Ishikawa (cell line): Measurements from ENCODE around the gene KLHDC8B.

Experiments
- CEBPB ChIP-seq: IDR thresholded peaks from 2 replicates; pipeline ENCODE4 v1.6.1; 2012
- CREB1 ChIP-seq: IDR thresholded peaks from 2 replicates; pipeline ENCODE4 v1.6.1; 2012; ENCODE audit warnings: low read depth
- EGR1 ChIP-seq: IDR thresholded peaks from 2 replicates; pipeline ENCODE4 v1.6.1; 2012
- EP300 ChIP-seq: IDR thresholded peaks from 2 replicates; pipeline ENCODE4 v1.6.1; 2012; ENCODE audit warnings: borderline replicate concordance
- FOXM1 ChIP-seq: IDR thresholded peaks from 2 replicates; pipeline ENCODE4 v1.6.1; 2012; ENCODE audit warnings: low read depth, borderline replicate concordance
- NFIC ChIP-seq: IDR thresholded peaks from 2 replicates; pipeline ENCODE4 v1.6.1; 2012
- RAD21 ChIP-seq: IDR thresholded peaks from 2 replicates; pipeline ENCODE4 v1.6.1; 2012; ENCODE audit warnings: low read depth
- TAF1 ChIP-seq: IDR thresholded peaks from 2 replicates; pipeline ENCODE4 v1.6.1; 2012; ENCODE audit warnings: low read depth, mild to moderate bottlenecking
- TCF12 ChIP-seq: IDR thresholded peaks from 2 replicates; pipeline ENCODE4 v1.6.1; 2012; ENCODE audit warnings: low read depth
- TEAD4 ChIP-seq: IDR thresholded peaks from 2 replicates; pipeline ENCODE4 v1.6.1; 2012
- USF1 ChIP-seq: IDR thresholded peaks from 2 replicates; pipeline ENCODE4 v1.6.1; 2012
- YY1 ChIP-seq: IDR thresholded peaks from 2 replicates; pipeline ENCODE4 v1.6.1; 2012; ENCODE audit warnings: low read depth
- ZBTB7A ChIP-seq: IDR thresholded peaks from 2 replicates; pipeline ENCODE4 v1.6.1; 2012; ENCODE audit warnings: low read depth
- TF ChIP-seq, protein P1 (sequence below): IDR thresholded peaks from 2 replicates; pipeline ENCODE4 v1.6.1; 2012; ENCODE audit warnings: low read depth, mild to moderate bottlenecking
- TF ChIP-seq, protein P2 (sequence below): IDR thresholded peaks from 2 replicates; pipeline ENCODE4 v1.6.1; 2012

Gene KLHDC8B

GRCh38 chr3:49180116-49180515 is 8.7 kb downstream of the KLHDC8B start:
- TF ChIP-seq CREB1 (no peak), FOXM1 (no peak), ZBTB7A (no peak), YY1 (no peak), USF1 (no peak), TEAD4 (no peak), EP300 (no peak), TCF12 (no peak), TAF1 (no peak), NFIC (no peak), EGR1 (no peak), CEBPB (no peak), RAD21 (no peak)
- TF ChIP-seq, protein P1, sequence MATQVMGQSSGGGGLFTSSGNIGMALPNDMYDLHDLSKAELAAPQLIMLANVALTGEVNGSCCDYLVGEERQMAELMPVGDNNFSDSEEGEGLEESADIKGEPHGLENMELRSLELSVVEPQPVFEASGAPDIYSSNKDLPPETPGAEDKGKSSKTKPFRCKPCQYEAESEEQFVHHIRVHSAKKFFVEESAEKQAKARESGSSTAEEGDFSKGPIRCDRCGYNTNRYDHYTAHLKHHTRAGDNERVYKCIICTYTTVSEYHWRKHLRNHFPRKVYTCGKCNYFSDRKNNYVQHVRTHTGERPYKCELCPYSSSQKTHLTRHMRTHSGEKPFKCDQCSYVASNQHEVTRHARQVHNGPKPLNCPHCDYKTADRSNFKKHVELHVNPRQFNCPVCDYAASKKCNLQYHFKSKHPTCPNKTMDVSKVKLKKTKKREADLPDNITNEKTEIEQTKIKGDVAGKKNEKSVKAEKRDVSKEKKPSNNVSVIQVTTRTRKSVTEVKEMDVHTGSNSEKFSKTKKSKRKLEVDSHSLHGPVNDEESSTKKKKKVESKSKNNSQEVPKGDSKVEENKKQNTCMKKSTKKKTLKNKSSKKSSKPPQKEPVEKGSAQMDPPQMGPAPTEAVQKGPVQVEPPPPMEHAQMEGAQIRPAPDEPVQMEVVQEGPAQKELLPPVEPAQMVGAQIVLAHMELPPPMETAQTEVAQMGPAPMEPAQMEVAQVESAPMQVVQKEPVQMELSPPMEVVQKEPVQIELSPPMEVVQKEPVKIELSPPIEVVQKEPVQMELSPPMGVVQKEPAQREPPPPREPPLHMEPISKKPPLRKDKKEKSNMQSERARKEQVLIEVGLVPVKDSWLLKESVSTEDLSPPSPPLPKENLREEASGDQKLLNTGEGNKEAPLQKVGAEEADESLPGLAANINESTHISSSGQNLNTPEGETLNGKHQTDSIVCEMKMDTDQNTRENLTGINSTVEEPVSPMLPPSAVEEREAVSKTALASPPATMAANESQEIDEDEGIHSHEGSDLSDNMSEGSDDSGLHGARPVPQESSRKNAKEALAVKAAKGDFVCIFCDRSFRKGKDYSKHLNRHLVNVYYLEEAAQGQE, result no peak
- TF ChIP-seq, protein P2, sequence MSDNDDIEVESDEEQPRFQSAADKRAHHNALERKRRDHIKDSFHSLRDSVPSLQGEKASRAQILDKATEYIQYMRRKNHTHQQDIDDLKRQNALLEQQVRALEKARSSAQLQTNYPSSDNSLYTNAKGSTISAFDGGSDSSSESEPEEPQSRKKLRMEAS, result no peak

- TF ChIP-seq YY1 (no peak), TAF1 (no peak), TEAD4 (no peak), CEBPB (no peak), TCF12 (no peak), ZBTB7A (no peak), RAD21 (no peak), EGR1 (no peak), CREB1 (no peak), FOXM1 (no peak), USF1 (no peak), NFIC (no peak), EP300 (no peak)
- TF ChIP-seq, protein P2, result no peak
- TF ChIP-seq, protein P1, result no peak
These were observed 10.0 kb downstream of the KLHDC8B start for GRCh38 chr3:49181351-49181750.

GRCh38 chr3:49182682-49183081 is 11.3 kb downstream of the KLHDC8B start:
- no peak for TF ChIP-seq TCF12
- no peak for TF ChIP-seq FOXM1
- TF ChIP-seq, protein P2, result no peak
- no peak for TF ChIP-seq TEAD4
- no peak for TF ChIP-seq CEBPB
- no peak for TF ChIP-seq TAF1
- no peak for TF ChIP-seq EP300
- no peak for TF ChIP-seq RAD21
- TF ChIP-seq EGR1, result no peak
- no peak for TF ChIP-seq USF1
- TF ChIP-seq ZBTB7A, result no peak
- no peak for TF ChIP-seq YY1
- TF ChIP-seq CREB1, result no peak
- no peak for TF ChIP-seq NFIC

DNA sequence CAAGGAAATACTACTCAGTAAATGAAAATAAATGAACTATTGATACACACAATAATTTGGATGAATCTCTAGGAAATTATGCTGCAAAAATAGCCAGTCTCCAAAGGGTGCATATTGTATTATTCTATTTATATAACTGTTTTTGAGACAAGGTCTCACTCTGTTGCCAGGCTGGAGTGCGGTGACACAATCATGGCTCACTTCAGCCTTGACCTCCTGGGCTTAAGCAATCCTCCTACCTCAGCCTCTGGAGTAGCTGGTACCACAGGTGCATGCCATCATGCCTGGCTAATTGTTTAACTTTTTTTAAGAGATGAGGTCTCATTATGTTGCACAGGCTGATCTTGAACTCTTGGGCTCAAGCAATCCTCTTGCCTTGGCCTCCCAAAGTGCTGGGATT is 12.5 kb downstream of the KLHDC8B start:
- TF ChIP-seq ZBTB7A, result no peak
- no peak for TF ChIP-seq EP300
- TF ChIP-seq FOXM1, result no peak
- TF ChIP-seq YY1, result no peak
- TF ChIP-seq EGR1, result no peak
- no peak for TF ChIP-seq TAF1
- no peak for TF ChIP-seq TCF12
- TF ChIP-seq USF1, result no peak
- TF ChIP-seq, protein P2, result no peak
- no peak for TF ChIP-seq RAD21
- no peak for TF ChIP-seq CREB1
- TF ChIP-seq NFIC, result no peak
- TF ChIP-seq, protein P1, result no peak
- TF ChIP-seq CEBPB, result no peak
- no peak for TF ChIP-seq TEAD4
